Peyer's patch (tissue), 4 donors: ENCODE measurements around the gene SMC1B.

Source experiments
- CTCF ChIP-seq, 6 experiments: fragments of 450-650 bp in 4 of 6; fragments of 200-600 bp in 2 of 6; sonication (generic) in 1 of 6; IDR thresholded peaks; one replicate each; pipeline ENCODE4 v1.5.1; 2017 to 2019; ENCODE audit warnings: antibody characterized with exemption in 6 of 6, mild to moderate bottlenecking in 3 of 6, moderate library complexity in 1 of 6
- POLR2A ChIP-seq, 2 donors: fragments of 450-650 bp; IDR thresholded peaks; one replicate each; pipeline ENCODE4 v1.5.1; 2017; ENCODE audit warnings: antibody characterized with exemption in 2 of 2, mild to moderate bottlenecking in 2 of 2, moderate library complexity in 2 of 2

- TF ChIP-seq CTCF (IDR thresholded peaks at IDR 0.05), result no peak
- no peak for TF ChIP-seq POLR2A (IDR thresholded peaks at IDR 0.05)
These were observed 102.3 kb downstream of the SMC1B start for GRCh38 chr22:45310977-45311531.
